EL (cell line): ENCODE measurements around the gene SERGEF.

Experiments
- DNase-seq: peaks from one replicate; pipeline ENCODE4 v3.0.0-alpha.2; 2016

The SERGEF gene

DNA sequence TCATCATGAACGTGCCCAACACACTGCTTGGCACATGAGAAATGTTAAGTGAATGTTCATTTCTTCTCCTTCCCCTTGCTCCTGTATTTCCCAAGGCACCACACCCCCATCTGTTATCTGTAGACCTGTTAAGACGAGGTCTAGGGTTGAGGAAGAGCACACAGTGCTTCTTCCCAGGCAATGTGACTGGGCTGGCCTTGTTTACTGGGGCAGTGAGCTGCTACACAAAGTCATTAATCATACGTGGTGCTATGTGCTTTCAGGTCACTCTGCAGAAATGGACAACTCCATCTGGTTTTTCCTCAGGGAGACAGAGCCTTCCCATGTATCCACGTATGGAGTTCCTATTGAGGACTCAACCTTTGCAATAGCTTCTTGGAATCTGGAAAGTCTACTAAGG lies 159.6 kb downstream of the SERGEF start:
- no peak for DNase-seq

DNA sequence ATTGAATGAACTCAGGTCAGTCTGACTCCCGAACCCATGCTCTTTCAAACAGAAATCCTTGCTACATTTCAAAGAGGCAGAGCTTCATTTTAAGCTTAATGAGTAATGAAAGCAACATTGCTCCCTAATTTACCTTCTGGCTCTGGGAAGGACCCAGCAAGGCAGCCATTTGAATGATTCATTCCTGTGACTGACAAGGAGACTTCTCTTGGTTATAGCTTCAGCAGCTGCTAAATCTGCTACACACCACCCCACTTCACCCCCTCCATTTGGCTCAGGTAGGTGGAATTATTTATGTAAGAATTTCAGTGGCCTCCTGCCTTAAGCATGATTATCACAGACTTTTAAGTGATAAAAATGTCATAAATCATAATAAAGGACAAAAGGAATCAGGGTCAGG lies 160.6 kb downstream of the SERGEF start:
- no peak for DNase-seq

DNA sequence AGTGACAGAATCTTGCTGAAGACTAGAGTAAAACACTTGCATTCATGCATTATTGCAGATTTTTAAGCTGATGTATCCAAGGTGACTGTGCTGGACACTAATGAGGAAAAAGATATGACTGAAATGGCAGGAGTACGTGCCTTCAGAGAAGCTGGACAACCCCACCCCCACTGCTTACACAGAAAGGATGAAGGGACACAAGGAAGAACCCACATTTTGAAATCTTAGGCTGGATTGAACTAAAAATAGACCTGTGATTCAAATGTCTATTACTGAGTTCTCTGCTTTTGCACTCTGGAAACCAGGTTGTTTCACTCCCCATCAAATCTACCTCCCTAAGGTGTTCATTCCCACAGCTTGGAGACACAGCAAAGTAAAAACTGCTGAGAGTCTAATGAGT lies 161.2 kb downstream of the SERGEF start:
- DNase-seq: no peak

DNA sequence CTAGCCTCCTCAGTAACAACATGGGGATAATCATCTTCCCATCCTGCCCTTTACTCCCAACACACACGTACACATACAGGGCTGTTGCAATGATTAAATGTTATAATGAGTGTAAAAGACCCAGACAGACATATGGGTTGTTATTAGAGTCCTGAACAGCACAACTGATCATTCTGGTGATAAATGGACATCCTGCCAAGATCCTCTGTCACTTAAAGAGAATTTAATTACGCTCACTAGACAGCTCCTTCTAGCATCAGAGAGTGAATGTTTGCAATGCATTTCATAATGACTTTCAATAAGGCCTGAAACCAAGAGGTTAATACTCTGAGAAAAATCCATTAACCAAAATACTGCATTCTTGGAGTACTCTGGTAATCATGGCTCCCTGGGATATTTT lies 162.5 kb downstream of the SERGEF start:
- DNase-seq: no peak

DNA sequence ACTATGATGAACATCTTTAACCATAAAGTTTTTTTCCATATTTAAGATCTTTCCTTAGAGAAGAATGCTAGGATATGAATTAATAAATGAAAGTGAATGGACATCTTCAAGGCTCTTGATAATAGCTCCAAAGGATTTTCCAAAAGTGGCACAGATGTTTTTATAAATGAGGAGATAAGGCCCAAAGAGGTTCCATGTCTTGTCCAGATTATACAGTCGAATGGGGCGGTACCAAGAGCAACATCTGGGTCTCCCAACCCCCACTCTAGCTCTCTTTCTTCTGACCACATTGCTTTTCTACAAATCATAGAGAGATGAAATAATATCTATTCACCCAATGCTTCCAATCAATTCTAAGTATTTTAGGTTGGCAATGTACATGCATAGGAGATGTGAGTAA lies 164.1 kb downstream of the SERGEF start:
- no peak for DNase-seq

DNA sequence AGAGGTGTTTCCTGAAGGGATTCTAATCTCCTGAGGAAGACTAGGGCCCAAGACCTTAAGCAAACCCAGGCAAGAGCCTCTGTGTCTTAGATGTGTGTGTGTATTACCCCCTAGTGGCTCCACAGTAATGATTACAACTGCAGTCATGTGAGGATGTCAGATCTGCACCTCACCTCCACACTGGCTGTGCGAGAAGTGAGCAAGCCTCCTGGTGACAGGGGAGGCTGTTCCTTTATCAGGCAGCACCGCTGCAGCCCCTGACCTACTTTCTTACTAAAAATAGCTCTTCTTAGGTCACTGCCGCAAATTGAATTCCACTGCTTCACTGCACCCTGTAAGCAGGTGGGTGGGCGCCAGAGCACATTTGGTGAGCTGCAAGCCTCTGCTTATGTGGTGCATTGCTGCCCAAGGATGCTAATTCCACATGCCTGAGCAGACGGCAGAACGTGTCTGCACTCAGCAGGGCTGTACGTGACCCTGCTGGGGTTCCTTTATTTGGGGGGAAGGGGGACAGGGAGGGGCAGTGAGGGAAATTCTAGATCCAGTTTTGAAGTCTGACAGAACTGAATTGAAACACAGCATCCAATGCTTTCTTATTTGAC lies 165.9 kb downstream of the SERGEF start:
- no peak for DNase-seq

DNA sequence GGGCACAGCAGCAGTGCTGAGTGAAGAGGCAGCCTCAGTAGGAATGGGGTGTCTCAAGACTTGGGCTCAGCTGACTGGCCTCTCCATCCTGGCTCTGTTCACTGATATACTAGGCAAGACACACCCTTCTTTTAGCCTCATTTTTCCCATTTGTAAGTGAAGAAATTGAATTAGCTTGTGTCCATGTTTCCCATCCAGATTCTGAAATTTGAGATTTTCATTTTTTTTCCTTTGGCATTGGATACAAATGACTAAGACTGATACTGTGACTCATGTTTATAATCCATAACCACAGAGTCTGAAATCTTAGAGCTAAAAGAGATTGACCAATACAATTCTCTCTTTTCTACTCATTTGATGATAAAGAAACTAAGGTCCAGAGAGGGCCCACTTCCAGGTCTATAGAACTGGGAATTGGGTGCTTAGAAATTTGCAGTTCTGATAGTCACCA lies 167.4 kb downstream of the SERGEF start:
- DNase-seq: peak; percentile 37

DNA sequence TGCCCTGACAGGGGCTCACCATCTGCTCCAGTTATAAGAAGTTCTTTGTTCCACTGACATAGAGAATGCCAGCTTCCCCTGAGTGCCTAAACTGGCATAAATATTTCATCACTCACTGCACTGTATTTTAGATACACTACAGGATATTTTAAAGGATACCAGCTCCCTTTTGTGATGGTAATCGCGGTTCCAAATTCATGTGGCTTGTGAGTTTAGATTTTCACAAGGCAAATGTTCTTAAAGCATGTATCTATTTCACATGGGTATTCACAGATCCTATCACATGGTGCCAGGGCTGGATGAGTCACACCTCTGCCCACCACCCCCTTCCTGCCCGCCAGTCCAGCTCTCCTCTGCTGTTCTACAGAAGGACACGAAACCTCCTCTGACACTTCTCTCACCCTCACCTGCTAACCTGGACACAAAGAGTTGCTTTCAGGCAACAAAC lies 172.7 kb downstream of the SERGEF start:
- no peak for DNase-seq

DNA sequence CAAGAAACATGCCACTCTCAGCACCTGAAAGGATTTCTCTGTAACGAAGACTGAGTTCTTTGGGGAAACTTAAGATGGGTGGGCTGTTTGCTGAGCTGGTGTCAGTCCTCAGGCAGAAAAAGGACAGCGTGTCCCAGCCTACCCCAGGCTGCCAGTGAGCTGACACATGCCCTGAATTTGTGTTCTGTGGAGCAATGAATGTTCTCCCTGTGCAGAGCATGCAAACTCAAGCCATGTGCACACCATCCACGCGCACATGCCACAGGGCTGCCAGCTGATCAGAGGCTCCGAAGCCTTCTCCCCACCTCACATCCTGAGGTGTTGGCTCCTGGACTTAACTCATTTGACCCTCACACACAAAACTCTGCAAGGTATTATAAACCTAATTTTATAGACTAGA lies 173.4 kb downstream of the SERGEF start:
- no peak for DNase-seq

DNA sequence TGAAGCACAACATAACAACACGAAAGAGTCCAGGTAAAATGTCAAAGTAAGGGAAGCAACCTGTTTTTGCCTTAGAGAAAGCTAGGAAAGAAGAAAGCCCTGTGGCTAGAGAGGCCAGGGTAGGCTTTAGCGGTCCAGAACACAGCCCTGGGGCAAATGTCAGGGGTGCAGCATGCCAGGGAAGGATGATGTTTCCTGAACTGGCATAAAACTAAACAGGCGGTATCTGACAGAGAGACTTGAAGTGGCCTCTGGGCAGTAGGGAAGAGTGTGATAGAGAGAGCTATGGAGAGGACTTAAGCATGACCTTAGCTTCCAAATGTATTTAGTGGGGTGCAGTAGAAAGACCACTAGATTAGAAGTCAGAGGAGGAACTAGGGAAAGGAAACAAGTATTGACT lies 174.7 kb downstream of the SERGEF start:
- DNase-seq: no peak

DNA sequence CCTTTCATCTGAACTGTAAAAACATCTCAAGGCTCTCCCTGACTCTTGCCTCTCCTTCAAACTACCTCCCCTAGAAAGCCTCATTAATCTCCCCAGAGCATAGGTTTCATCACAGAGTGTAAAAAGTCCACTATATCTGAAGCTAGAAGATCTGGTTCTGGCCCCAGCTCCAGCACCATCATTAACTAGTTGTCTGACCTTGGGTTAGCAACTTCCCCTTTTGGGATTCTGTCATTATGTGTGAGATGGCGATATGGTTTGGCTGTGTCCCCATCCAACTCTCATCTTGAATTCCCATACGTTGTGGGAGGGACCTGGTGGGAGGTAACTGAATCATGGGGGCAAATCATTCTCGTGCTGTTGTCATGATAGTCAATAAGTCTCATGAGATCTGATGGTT lies 181.0 kb downstream of the SERGEF start:
- no peak for DNase-seq

DNA sequence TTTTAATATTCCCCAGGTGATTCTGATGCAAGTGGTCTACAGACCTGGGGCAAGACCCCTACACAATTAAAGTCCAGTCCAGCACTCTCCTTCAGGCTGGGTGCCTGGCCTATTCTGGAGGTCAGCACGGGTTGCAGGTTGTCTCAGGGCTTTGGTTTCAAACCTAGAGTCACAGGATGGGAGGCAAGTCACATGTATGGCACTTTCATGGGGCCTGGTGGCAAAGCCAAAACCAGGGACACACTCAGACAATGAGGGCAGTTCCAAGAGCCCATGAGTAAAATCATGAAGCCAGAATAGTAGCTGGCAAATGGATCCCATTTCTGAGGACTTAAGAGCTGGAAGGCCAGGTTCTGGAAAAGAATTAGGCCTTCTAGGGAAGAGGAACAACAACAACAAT lies 181.6 kb downstream of the SERGEF start:
- DNase-seq: no peak

DNA sequence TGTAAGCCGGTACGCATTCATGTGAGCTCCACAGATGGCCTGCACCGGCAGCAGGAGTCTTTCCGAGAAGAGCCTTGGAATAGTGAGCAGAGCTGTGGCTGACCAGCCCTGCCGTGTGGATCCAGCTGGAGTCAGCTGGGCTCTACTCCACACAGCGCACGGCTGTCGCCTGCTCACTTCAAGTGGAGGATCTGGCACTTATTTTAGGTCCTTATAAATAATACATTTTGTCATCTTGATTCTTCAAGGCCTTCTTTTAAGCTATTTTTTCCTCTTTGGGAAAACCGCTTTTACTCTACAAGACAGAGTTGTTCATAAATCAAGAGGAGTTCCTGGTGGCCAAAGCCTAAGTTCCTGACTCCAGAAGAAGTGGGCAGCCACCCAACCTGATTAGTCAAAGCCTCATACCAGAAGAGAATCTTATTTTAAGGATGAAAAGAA lies 184.5 kb downstream of the SERGEF start:
- DNase-seq: no peak

DNA sequence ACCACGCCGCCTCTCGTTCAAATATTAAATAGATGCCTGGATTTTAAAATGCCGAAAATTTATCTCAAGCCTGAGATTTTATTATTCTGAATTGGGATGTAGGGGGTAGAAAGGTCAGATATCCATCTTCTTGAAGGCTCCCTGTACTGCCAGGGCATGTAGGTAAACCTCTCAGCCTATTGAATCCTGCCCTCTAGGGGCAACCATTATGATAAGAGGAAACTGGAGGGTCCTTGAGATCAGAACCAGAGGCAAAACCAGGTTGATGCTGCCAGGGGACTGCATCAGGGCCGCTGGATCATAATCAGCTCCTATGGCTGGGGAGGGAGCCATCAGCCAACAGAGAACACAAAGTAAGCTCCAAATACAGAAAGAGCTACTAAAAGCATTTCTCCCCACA lies 185.8 kb downstream of the SERGEF start:
- DNase-seq: no peak

DNA sequence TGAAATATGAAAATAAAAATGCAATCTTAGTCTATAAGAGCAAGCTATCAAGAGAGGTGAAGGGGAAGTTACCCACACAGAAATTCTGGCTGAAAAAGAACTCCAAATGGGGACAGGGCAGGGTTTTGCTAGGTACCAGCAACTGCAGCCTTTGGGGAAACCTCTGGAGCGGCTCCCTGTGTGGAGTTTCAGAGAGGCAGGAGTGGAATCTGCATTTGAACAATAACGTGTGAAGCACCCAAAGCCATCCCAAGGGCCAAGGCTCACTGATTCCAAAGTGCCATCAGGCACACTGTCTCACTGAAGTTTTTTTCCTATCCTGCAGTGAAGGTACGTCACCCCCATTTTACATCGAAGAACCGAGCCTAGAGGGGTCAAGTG lies 190.5 kb downstream of the SERGEF start:
- DNase-seq: no peak

DNA sequence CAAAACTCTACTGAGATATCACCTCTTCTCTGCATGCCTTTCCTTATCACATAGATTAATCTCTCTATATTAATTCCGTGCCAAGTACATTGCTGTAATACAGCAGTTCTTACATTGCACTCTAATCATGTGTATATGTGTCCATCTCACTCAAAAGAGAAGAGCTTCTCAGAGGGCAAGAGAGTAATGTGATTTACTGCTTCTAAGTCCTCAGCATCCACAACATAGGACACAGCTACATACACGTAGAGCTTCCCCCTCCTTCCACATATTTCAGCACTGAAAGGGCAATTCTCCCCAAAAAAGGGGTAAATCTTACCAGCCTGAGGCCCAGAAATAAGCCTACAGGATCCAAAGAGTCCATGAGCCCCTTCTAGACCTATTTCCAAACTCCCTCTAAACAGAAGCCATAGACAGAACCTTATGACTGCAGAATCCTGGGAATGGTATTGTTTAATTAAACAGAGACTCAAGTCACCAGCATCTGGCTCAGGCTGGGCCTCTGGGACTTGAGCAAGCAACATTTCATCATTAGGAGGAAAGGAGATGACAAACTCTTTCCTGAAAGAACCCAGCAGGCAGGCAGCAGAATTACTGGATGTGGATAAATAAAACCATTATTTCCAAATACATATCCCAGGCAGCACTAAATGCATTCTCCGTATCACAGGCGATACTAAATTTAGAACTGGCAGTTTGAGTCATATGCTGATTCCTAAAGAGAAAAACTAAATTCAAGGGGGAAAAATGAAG lies 191.0 kb downstream of the SERGEF start:
- DNase-seq: no peak

DNA sequence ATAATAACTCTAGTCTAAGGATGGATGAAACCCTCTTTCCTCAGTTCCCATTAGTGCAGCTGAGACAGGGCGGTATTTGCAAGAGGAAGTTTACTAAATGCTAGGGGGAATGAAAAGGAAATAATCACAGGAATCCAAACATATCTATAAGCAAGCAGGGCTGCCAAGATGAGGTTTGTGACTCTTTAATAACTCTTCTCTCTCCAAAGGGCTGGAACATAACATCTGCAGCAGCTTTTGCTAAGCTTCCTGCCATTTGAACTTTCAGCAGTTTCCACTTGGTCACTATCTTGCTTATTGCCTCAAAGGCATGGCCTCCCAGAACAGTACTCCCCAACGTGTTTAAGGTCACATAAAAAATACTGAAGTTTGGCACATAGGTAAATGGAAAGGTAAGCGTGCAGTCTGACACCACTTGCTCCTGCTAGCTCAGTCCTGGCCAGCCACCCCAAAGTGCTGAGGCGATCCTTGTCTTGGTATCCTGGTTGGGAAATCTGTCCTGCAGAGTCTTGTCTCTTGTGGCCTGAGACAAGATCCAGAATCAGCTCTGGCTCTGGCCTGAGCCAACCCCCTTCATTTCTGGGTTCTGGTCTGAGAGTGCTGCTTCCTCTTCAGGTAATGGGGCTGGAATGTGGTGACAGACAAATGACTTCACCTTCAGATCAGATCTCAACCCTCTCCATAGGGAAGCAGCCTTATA lies 196.5 kb downstream of the SERGEF start:
- DNase-seq: no peak

DNA sequence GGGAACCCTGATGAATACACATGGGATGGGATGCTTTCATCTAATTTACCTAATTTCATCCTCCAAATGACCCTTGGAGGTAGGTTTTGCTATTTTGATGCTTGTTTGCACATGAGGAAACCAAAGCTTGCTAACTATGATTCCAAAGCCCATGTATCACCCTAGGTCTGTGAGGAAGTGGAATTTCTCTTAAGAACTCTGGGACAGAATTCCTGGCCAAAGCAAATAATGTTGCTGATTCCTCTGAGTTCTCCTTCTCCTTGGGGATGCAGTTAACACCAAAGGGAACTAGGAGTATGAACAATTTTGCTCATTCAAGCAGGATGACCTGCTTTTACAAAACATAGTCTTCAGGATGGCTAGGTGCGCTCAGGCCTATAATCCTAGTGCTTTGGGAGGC lies 198.3 kb downstream of the SERGEF start:
- DNase-seq: no peak

DNA sequence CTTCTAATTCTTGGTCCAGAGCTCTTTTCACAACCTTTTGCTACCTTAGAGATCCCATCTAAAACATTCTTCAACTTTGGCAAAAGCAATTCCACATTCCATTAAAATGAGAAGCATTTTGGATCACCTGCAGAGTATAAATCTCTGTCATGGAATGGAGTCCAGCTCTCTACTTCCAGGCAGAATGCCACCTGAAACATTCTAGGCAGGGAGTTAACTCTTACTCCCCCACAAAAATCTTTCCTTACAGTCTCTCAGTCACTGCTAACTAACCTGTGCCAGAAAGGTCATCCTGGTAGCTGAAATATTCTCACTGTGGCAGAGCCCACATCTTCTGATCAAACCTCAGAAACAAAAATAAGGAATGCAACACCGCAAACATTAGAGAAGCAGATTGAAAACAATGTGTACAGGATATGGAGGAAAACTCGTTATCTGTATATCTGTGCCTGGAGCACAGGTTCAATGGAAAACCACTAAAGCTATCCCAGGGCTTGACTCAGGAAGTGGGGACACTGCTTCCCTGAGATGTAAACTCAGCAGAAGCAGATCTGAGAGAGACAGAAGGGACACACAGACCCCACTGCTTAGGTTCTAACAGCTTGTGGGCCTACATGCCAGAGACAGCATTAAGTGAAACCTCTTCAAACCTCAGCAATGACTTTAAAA lies 199.3 kb downstream of the SERGEF start:
- no peak for DNase-seq

DNA sequence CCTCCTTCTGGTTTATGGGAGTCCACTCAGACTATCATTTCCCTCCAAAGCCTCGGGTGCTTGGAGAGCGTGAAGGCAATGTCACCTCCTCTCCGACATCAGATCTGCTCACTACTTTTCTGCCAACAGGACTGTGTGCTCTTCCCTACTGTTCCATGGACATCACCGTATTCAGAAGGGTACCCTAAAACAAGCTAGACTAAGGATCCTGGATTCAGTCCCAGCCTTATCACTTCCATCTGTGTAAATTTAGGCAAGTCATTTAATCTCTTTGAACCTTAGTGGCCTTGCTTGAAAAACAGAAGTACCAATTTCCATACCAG lies 200.0 kb downstream of the SERGEF start:
- no peak for DNase-seq

DNA sequence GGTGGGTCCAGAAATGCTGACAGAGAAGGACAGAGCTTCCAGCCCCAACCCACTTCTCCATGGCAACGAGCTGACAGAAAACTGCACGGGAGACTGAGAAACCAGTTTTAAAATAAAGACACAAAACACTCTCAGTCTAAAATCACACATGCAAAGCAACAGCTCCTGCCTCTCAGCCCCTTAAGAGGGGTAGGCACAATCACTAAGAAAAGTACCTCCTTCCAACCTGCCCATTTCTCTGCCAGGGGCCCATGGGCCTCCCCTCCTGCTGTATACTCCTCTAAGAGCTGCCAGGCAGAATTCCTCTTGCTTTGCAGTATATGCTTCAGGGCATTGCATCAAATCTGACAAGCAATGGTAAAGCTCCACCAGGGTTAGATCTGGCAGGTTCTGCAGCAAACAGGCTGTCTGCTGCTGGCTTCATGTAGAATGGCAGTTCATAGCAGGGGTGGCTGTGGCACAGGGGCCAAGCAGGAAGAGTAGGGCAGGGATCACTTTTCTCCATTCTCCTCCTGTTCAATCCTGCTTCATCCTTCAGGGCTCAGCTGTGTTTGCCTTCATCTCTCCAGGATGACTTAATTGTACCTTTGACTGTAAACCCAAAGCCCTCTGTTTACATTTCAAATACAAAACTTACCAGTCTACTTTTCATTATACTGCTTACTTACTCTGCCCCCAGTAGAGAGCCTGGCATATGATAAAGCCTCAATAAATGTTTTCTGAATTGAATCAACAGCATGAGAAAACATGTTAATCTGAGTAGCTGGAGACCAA lies 200.6 kb downstream of the SERGEF start:
- DNase-seq: no peak

DNA sequence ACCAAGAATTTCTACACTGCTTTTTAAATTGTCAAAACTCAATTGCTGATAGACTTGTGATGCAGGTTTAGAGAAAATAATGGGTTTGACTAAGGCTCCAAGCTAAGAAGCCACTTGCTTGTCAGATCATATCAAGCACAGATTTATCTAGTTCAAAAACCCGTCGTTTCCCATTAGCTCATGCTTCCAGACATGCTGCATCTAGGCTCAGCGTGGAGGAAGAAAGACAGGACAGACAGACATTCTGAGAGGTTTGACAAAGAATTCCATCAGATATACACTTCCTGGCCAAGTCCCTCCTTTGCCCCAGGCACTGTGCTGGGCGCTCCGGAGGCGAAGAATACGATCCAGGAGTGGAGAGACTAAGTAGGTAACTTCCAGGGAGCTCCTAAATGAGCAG lies 201.5 kb downstream of the SERGEF start:
- DNase-seq: no peak

DNA sequence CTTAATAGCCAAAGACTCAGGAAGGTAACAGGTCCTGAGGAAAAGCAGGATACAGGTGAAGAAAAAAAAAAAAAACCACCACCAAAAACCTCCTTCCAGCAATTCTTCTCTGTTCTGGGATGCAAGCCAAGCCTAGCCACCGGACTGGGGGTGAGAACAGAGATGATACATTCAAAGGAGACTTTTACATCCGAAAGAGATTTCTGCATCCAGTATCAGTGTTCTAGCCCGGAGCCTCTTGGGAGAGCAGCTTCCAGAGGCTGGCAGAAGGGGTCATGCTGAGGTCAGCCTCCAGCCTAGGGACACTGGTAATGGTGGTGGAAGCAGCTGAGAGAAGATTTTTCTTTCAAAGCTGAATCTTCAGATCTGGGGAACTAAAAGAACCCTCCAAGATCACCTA lies 202.1 kb downstream of the SERGEF start:
- peak; percentile 21 for DNase-seq
